Right cardiac atrium (tissue), 5 donors: Measurements from ENCODE around the gene ZMIZ2. TPM values are rescaled to one million over a fixed set of nuclear protein-coding genes. Genes with fewer than 3 reads are reported as not detected.

ENCODE experiments used
- ATAC-seq, 2 donors: fragments of 200-7000 bp; cut with Tn5 transposase; one replicate each; pipeline versions ENCODE4 v1.8.0 to v1.9.1; 2020; ENCODE audit warnings: moderate library complexity in 2 of 2, mild to moderate bottlenecking in 1 of 2
- DNase-seq, 3 donors: peaks; one replicate each; pipeline ENCODE4 v3.0.0-alpha.2; 2020
- H3K27ac ChIP-seq: one replicate; pipeline ENCODE4 v1.5.1; 2013; ENCODE audit warnings: mild to moderate bottlenecking, low read length, control low read depth, moderate library complexity
- H3K27me3 ChIP-seq: one replicate; pipeline ENCODE4 v1.6.1; 2013; ENCODE audit not compliant: control insufficient read depth, insufficient read depth
- H3K4me1 ChIP-seq: one replicate; pipeline ENCODE4 v1.6.1; 2013; ENCODE audit warnings: low read length; ENCODE audit not compliant: control insufficient read depth, insufficient read depth
- H3K4me3 ChIP-seq: one replicate; pipeline ENCODE4 v1.5.1; 2013; ENCODE audit warnings: low read length, control low read depth
- H3K9me3 ChIP-seq: one replicate; pipeline ENCODE4 v1.6.1; 2013; ENCODE audit warnings: low read length; ENCODE audit not compliant: control insufficient read depth
- WGBS: extraction: QIAGEN DNeasy Blood & Tissue Kit; methylation state at CpG from one replicate; pipeline ENCODE4 v1.1.7; 2013; 5-methylcytosine and 5-hydroxymethylcytosine counted together
- intact Hi-C, 4 donors: fragments of 100-400 bp; cut with DNase I; formaldehyde crosslinking; loops; one replicate each; pipeline versions ENCODE4 v1.11.0 to v1.14.0; 2022 to 2023
- polyA plus RNA-seq: library from polyadenylated mRNA; stranded (reverse); fragments of 200-250 nt; gene quantifications from one replicate; pipeline ENCODE4 v1.2.3, GENCODE V29; 2013
- total RNA-seq, 4 donors: library from RNA; stranded (reverse); fragmentation: NEBNext Ultra II Directional; extraction: Animal tissue kit (Norgen Biotek cat#: 25700); gene quantifications; one replicate each; pipeline ENCODE4 v1.2.1, GENCODE V29; 2021
- donor health status: healthy with polysubstance abuse.
- donor health status: DM: no; HTN: yes; CAD: no.
- donor health status: DM: no; HTN: no; CAD: no.
- donor health status: DM: no; HTN: yes; CAD: no; lungs with severe emphysema.
- donor health status: DM: yes; HTN: yes; CAD: no.

ZMIZ2 gene
- total and polyA plus RNA-seq, 5 donors: 36.3 to 61.6 (median 49.0) TPM

- intact Hi-C loops: no loop called here
- Histone ChIP-seq H3K4me3 (no peak overlapping the region), H3K27me3 (no peaks in the 10 kb centered on the region), H3K4me1 (peaks cover 20% of the 10 kb centered on the region), H3K9me3 (no peaks in the 10 kb centered on the region), H3K27ac (no peak overlapping the region)
- ATAC-seq: no peak
- 90% methylated on average over 17 of the region's 17 CpGs for WGBS
- no peak for DNase-seq
Observed at GRCh38 chr7:44765579-44766415, 17.1 kb downstream of the ZMIZ2 start.

- Histone ChIP-seq H3K4me3 (no peak overlapping the region), H3K9me3 (no peaks in the 10 kb centered on the region), H3K27me3 (no peaks in the 10 kb centered on the region), H3K4me1 (peaks cover 20% of the 10 kb centered on the region), H3K27ac (no peak overlapping the region)
- DNase-seq: no peak
- intact Hi-C loops: no loop called here
- WGBS: 90% methylated on average over 11 of the region's 11 CpGs
- no peak for ATAC-seq
Observed at GRCh38 chr7:44766416-44766801, 17.8 kb downstream of the ZMIZ2 start.

DNA sequence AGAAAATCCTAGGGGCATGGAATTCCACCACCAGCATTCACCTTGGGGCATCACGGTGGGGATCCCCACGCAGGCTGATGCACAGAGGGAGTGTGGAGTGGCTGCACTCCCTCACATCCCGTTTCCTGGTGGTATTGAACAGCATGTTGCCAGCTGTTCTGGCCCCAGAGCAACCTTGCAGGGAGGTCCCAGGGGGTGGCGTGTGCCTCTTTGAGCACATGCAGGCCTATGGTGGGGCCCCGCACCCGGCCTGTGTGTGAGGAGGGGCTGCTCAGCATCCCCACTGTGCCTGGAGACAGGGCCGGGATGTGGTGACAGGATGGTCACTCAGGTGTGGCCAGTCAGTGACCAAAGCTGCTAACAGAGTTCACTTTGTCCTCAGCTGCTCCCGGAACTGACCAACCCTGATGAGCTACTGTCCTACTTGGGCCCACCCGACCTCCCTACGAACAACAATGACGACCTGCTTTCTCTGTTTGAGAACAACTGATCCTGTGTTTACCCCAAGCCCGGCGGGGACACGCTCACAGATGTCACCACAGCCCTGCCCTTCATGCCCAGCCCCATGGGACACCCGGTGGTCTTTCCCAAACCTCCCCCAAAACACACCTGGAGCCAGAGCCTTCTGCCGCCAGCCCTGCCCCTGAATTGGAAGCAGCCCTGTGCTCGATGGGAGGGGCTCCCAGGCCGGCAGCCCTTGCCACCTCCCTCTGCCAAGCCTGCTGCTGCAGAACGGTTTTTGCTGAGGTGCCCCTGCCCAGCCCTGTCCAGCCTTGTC is 18.7 kb downstream of the ZMIZ2 start:
- WGBS: 66% methylated on average over 19 of the region's 19 CpGs
- no peaks in the 10 kb centered on the region for H3K9me3 ChIP-seq
- peaks cover 20% of the 10 kb centered on the region for H3K4me1 ChIP-seq
- intact Hi-C loops: no loop called here
- H3K27me3 ChIP-seq: no peaks in the 10 kb centered on the region
- H3K27ac ChIP-seq: peak overlapping the region; percentile 76
- ATAC-seq: peak in 1 of 2 donors; percentile 7
- DNase-seq: peak in 2 of 3 donors; percentile 64 to 68
- H3K4me3 ChIP-seq: no peak overlapping the region

GRCh38 chr7:44767912-44768627 is 19.4 kb downstream of the ZMIZ2 start:
- Histone ChIP-seq H3K4me3 (no peak overlapping the region), H3K27ac (peak overlapping the region; percentile 76), H3K4me1 (peaks cover 20% of the 10 kb centered on the region), H3K9me3 (no peaks in the 10 kb centered on the region), H3K27me3 (no peaks in the 10 kb centered on the region)
- DNase-seq (peak; percentile 79 to 92 (median 88)), ATAC-seq (peak; percentile 74 to 79)
- intact Hi-C loops: no loop called here
- WGBS: 27% methylated on average over 12 of the region's 12 CpGs

DNA sequence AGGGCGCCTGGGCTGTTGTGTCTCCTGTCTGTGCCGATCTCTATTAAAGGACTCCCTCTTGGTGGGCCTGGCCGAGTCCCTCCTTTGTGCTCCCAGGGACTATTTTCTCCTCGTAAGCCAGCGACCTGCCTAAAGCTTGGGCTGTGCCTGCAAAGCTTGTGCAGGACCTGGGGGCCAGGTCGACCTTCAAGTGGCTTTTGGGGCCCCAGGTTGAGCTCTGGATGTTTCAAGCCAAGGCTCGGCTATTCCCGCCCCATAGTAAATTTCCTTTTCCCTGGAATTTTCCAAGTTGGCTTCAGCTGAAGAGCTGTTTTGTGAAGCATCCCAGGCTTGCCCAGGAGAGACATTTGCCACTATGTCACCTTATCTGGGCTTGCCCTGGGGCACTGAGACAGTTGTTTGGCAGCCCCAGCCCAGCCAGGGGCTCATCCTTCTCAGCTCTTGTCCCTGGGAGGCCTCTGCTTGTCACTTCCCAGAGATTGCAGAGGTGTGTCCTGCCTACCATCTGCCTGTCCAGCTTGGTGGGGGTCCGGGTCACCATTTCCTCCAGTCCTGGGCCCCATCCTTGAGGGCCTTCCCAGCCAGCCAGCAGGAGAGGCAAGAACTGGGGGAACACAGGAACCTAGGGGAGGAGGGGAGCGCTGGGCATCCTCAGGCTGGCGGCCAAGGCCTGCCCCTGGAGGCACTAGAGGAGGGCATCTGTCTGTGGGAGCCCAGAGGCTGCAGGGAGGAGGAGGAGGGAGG is 20.2 kb downstream of the ZMIZ2 start:
- H3K4me3 ChIP-seq: no peak overlapping the region
- DNase-seq: peak in 2 of 3 donors; percentile 70 to 73
- peak; percentile 17 for ATAC-seq
- intact Hi-C loops: no loop called here
- 36% methylated on average over 11 of the region's 11 CpGs for WGBS
- peak overlapping the region; percentile 75 for H3K27ac ChIP-seq
- H3K9me3 ChIP-seq: no peaks in the 10 kb centered on the region
- peaks cover 20% of the 10 kb centered on the region for H3K4me1 ChIP-seq
- no peaks in the 10 kb centered on the region for H3K27me3 ChIP-seq

- Histone ChIP-seq H3K4me1 (peaks cover 20% of the 10 kb centered on the region), H3K27ac (peak overlapping the region; percentile 75), H3K27me3 (no peaks in the 10 kb centered on the region), H3K4me3 (no peak overlapping the region), H3K9me3 (no peaks in the 10 kb centered on the region)
- 63% methylated on average over 8 of the region's 8 CpGs for WGBS
- DNase-seq (no peak), ATAC-seq (peak; percentile 1 to 2)
- intact Hi-C loops: no loop called here
Observed at GRCh38 chr7:44769376-44769775, 20.7 kb downstream of the ZMIZ2 start.

- peak in 1 of 3 donors; percentile 68 for DNase-seq
- Histone ChIP-seq H3K9me3 (no peaks in the 10 kb centered on the region), H3K27me3 (no peaks in the 10 kb centered on the region), H3K27ac (peak overlapping the region; percentile 37), H3K4me1 (peaks cover 20% of the 10 kb centered on the region), H3K4me3 (no peak overlapping the region)
- ATAC-seq: peak; percentile 56 to 64
- intact Hi-C loops: no loop called here
- 11% methylated on average over 10 of the region's 10 CpGs for WGBS
Observed at GRCh38 chr7:44769776-44770294, 21.2 kb downstream of the ZMIZ2 start.

DNA sequence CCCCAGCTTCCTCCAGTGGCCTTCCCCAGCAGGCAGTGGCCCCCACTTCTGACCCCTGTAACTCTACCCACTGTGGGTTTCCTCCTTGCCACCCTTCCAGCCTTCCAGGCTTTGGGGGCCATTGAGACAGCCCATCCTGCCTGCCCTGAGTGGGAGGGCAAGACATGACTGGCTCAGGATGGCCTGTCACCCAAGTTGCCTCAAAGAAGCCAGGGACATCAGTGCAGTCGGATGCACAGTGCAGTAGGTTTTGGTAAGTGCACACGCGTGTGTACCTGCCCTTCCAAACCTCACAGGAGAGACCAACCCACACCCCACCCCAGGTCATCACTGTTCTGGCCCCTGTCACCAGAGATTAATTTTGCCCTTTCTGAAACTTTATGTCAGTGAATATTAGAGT is 22.7 kb downstream of the ZMIZ2 start:
- intact Hi-C loops: no loop called here
- Histone ChIP-seq H3K9me3 (no peaks in the 10 kb centered on the region), H3K27ac (no peak overlapping the region), H3K27me3 (no peaks in the 10 kb centered on the region), H3K4me1 (peaks cover 20% of the 10 kb centered on the region), H3K4me3 (no peak overlapping the region)
- ATAC-seq (no peak), DNase-seq (no peak)
- WGBS: 52% methylated on average over 3 of the region's 3 CpGs

DNA sequence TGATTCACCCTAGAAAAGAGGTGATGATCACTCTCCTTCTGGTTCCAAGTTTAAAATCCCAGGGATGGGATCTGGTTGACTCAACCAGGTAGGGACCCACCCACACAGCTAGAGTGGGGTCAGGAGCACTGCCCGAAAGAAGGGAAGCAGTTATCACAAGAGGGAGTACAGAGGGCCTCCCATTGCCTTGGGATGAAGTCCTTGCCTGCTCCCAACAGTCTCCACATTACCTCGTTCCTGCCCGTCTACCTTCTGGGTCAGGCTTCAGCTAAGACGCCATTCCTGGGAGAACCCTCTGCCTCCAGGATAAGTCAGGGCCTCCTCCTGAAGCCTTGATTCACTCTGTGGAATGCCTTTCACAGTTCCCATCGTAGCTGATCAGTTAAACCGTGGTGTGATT is 23.8 kb downstream of the ZMIZ2 start:
- intact Hi-C loops: no loop called here
- 68% methylated on average over 6 of the region's 6 CpGs for WGBS
- Histone ChIP-seq H3K27me3 (no peaks in the 10 kb centered on the region), H3K27ac (no peak overlapping the region), H3K9me3 (no peaks in the 10 kb centered on the region), H3K4me1 (peaks cover 20% of the 10 kb centered on the region), H3K4me3 (no peak overlapping the region)
- no peak for ATAC-seq
- DNase-seq: no peak

GRCh38 chr7:44772867-44773266 is 24.2 kb downstream of the ZMIZ2 start:
- 82% methylated on average over 10 of the region's 10 CpGs for WGBS
- no peak for DNase-seq
- peaks cover 16% of the 10 kb centered on the region for H3K4me1 ChIP-seq
- no peaks in the 10 kb centered on the region for H3K9me3 ChIP-seq
- intact Hi-C loops: no loop called here
- no peak overlapping the region for H3K4me3 ChIP-seq
- no peak overlapping the region for H3K27ac ChIP-seq
- no peak for ATAC-seq
- no peaks in the 10 kb centered on the region for H3K27me3 ChIP-seq
